ENCODE results near the gene CSF3R. TPM values are rescaled to one million over a fixed set of nuclear protein-coding genes. Genes with fewer than 3 reads are reported as not detected.

Gene CSF3R
- not detected for total RNA-seq (ENCODE audit: unreplicated experiment)
- long read RNA-seq, result 0 reads

DNA sequence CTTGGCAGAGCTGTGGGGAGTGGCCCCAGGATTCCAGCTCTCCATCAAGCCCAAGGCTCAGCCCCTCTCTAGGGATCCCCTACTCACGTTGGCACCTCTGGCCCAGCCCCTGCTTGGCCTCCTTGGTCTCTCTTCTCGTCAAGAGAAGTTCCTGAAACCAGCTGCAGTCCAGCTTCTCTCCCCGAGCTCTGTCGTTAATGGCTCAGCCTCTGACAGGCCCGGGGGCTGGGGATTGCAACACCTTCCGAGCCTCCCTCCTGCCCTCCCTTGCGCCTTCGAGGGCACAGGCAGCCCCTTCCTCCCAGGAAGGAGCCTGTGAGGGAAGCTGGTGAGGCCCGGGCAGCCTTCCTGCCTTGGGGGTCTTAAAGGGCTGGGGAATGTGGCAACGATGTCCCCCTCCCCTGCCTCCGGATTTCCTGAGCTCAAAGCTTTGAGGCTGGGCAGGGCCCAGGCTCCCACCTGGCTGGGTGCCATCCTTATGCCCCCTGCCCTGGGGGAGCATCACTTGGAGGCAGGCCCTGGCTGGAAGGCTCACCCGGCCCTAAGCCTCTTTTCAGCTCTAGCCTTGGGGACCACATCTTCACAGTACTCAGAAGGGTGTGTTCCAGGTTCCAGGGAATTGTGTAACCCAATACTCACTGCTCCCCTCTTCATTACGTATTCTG, at the start of gene CSF3R:
CSF3R (minus strand) TSS at position 190 of the 665 bp plus-strand sequence. CDS start 3,417 bp downstream, outside the sequence.
- Mint-ChIP-seq H3K9me3 (ENCODE audit: unreplicated experiment) (peaks cover 2% of the 10 kb centered on the region), H3K4me1 (ENCODE audit: low read depth, unreplicated experiment) (peaks cover 6% of the 10 kb centered on the region), H3K27me3 (ENCODE audit: unreplicated experiment) (peaks cover 5% of the 10 kb centered on the region), H3K4me3 (ENCODE audit: unreplicated experiment) (no peak within 1 kb of the TSS), H3K36me3 (ENCODE audit: unreplicated experiment) (peaks cover 4% of the 10 kb centered on the region), H3K27ac (ENCODE audit: unreplicated experiment) (peak within 1 kb of the TSS; percentile 15)
- TF ChIP-seq CTCF (IDR thresholded peaks at IDR 0.05; ENCODE audit: partially characterized antibody, unreplicated experiment), result no peak
- no peak for DNase-seq

DNA sequence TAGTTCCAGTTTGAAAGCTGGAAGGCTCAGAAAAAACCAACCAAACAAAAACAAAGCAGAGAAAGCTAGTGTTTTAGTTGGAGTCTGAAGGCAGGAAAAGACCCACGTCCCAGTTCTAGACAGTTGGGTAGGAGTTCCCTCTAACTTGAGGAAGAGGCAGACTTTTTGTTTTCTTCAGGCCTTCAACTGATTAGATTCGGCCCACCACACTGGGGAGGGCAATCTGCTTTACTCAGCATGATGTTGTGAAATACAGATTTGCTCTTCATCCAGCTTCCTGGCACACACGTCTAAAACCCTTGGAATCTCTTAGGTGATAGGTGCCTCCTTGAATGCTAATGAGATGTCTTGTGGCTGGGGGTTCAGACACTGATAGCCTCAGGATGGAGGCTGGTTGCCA, 49.1 kb upstream of the CSF3R start:
- no peak overlapping the region for H3K27ac Mint-ChIP-seq (ENCODE audit: unreplicated experiment)
- DNase-seq, result no peak
- H3K9me3 Mint-ChIP-seq (ENCODE audit: unreplicated experiment), result no peaks in the 10 kb centered on the region
- no peak overlapping the region for H3K4me3 Mint-ChIP-seq (ENCODE audit: unreplicated experiment)
- H3K27me3 Mint-ChIP-seq (ENCODE audit: unreplicated experiment), result peaks cover 5% of the 10 kb centered on the region
- no peak for TF ChIP-seq CTCF (IDR thresholded peaks at IDR 0.05; ENCODE audit: partially characterized antibody, unreplicated experiment)
- peaks cover 4% of the 10 kb centered on the region for H3K4me1 Mint-ChIP-seq (ENCODE audit: low read depth, unreplicated experiment)
- no peaks in the 10 kb centered on the region for H3K36me3 Mint-ChIP-seq (ENCODE audit: unreplicated experiment)

GRCh38 chr1:36530791-36531190, 48.1 kb upstream of the CSF3R start:
- H3K4me3 Mint-ChIP-seq (ENCODE audit: unreplicated experiment), result no peak overlapping the region
- no peak overlapping the region for H3K27ac Mint-ChIP-seq (ENCODE audit: unreplicated experiment)
- no peaks in the 10 kb centered on the region for H3K9me3 Mint-ChIP-seq (ENCODE audit: unreplicated experiment)
- no peak for DNase-seq
- peaks cover 4% of the 10 kb centered on the region for H3K4me1 Mint-ChIP-seq (ENCODE audit: low read depth, unreplicated experiment)
- no peak for TF ChIP-seq CTCF (IDR thresholded peaks at IDR 0.05; ENCODE audit: partially characterized antibody, unreplicated experiment)
- peaks cover 5% of the 10 kb centered on the region for H3K27me3 Mint-ChIP-seq (ENCODE audit: unreplicated experiment)
- no peaks in the 10 kb centered on the region for H3K36me3 Mint-ChIP-seq (ENCODE audit: unreplicated experiment)

GRCh38 chr1:36530261-36530660, 47.5 kb upstream of the CSF3R start:
- peaks cover 5% of the 10 kb centered on the region for H3K27me3 Mint-ChIP-seq (ENCODE audit: unreplicated experiment)
- no peak overlapping the region for H3K27ac Mint-ChIP-seq (ENCODE audit: unreplicated experiment)
- H3K4me3 Mint-ChIP-seq (ENCODE audit: unreplicated experiment), result no peak overlapping the region
- DNase-seq, result no peak
- TF ChIP-seq CTCF (IDR thresholded peaks at IDR 0.05; ENCODE audit: partially characterized antibody, unreplicated experiment), result no peak
- no peaks in the 10 kb centered on the region for H3K9me3 Mint-ChIP-seq (ENCODE audit: unreplicated experiment)
- H3K36me3 Mint-ChIP-seq (ENCODE audit: unreplicated experiment), result no peaks in the 10 kb centered on the region
- peaks cover 4% of the 10 kb centered on the region for H3K4me1 Mint-ChIP-seq (ENCODE audit: low read depth, unreplicated experiment)

- Mint-ChIP-seq H3K27me3 (ENCODE audit: unreplicated experiment) (peaks cover 5% of the 10 kb centered on the region), H3K9me3 (ENCODE audit: unreplicated experiment) (no peaks in the 10 kb centered on the region), H3K36me3 (ENCODE audit: unreplicated experiment) (no peaks in the 10 kb centered on the region), H3K4me3 (ENCODE audit: unreplicated experiment) (no peak overlapping the region), H3K27ac (ENCODE audit: unreplicated experiment) (no peak overlapping the region), H3K4me1 (ENCODE audit: low read depth, unreplicated experiment) (peaks cover 4% of the 10 kb centered on the region)
- no peak for DNase-seq
- no peak for TF ChIP-seq CTCF (IDR thresholded peaks at IDR 0.05; ENCODE audit: partially characterized antibody, unreplicated experiment)
Observed at GRCh38 chr1:36529769-36530260, 47.1 kb upstream of the CSF3R start.

Measured in glutamatergic neuron (in vitro differentiated cells).